Measurements from ENCODE around the gene MDM1. TPM values are rescaled to one million over a fixed set of nuclear protein-coding genes. Genes with fewer than 3 reads are reported as not detected.

The MDM1 gene
- total RNA-seq, 2 donors from 2014 or later = 19.0 to 27.3 TPM

DNA sequence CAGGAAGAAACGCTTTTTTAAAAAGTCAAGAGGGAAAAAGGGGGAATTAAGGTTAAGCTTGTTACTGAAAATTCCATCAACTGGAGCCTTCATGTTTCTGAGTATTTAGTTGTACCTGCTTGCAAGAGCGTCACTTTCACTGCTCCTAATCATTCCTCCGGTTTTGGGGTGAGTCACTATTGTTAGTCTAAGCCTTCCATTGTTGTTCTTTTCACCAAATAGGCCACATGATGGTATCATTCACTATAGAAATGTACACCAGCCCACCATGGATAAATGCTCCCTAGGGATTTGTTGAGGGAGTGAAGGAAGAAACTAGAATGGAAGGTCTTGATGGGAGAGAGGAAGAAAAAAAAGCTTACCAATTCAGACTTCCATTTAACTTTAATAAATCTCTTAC is 81.7 kb downstream of the MDM1 start:
- H3K27ac Mint-ChIP-seq = no peak overlapping the region
- H3K4me3 Mint-ChIP-seq = no peak overlapping the region
- peaks cover 83% of the 10 kb centered on the region for H3K27me3 Mint-ChIP-seq (ENCODE audit: low read depth)
- ATAC-seq (replicated peaks in 1 of 2) (no peak), DNase-seq (no peak)
- no peaks in the 10 kb centered on the region for H3K9me3 Mint-ChIP-seq
- H3K4me1 Mint-ChIP-seq (ENCODE audit: low read depth) = peaks cover 6% of the 10 kb centered on the region
- H3K36me3 Mint-ChIP-seq (ENCODE audit: insufficient read depth in 2 of 2) = no peaks in the 10 kb centered on the region

DNA sequence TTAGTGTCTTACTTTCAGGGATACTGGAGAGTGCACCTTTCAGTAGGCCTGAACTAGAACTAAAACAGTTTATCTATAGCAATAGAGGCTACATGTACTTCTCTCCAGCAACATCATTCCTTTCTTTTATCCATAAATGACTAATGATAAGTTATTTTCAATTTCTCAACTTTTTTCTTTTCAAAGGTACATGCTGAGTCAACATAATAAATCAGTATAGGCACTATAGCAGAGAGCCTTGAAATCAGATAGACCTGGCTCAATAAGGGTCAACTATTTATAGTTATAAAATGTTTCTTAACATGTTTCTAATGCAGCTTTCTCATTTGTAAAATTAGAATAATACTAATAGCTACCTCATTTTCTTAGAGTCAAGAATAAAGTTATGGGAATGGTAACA is 84.4 kb downstream of the MDM1 start:
- peaks cover under 1% of the 10 kb centered on the region in 2 donors for H3K9me3 Mint-ChIP-seq
- H3K4me1 Mint-ChIP-seq (ENCODE audit: low read depth) = peaks cover under 1% of the 10 kb centered on the region
- ATAC-seq (replicated peaks in 1 of 2) (no peak), DNase-seq (no peak)
- H3K27me3 Mint-ChIP-seq (ENCODE audit: low read depth) = peaks cover 78% of the 10 kb centered on the region
- H3K4me3 Mint-ChIP-seq = no peak overlapping the region
- peaks cover 0 to 3% of the 10 kb centered on the region in 2 donors for H3K36me3 Mint-ChIP-seq (ENCODE audit: insufficient read depth in 2 of 2)
- no peak overlapping the region for H3K27ac Mint-ChIP-seq

DNA sequence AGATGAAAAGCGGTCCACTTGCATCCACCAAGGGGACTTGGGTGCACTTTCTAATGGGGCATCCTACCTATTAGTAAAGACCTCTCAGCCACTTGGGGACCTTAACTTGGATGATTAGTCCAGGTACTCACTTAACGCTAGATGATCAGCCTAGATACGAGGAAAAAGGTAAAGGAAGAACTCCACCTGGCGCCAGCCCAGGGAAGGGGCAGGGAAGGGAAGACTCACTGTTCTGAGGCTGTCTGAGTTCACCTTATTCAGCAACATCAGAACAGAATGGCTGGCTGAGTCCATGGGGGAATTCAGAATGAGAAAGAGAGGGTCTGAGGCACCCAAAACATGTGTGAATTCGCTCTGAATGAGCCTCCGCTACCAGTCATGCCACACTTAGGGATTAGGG is 85.8 kb downstream of the MDM1 start:
- ATAC-seq (replicated peaks in 1 of 2) (no peak), DNase-seq (no peak)
- no peak overlapping the region for H3K27ac Mint-ChIP-seq
- H3K4me1 Mint-ChIP-seq (ENCODE audit: low read depth) = peaks cover 14% of the 10 kb centered on the region
- no peak overlapping the region for H3K4me3 Mint-ChIP-seq
- H3K36me3 Mint-ChIP-seq (ENCODE audit: insufficient read depth in 2 of 2) = peaks cover 0 to 4% of the 10 kb centered on the region in 2 donors
- peaks cover 2% of the 10 kb centered on the region in 2 donors for H3K9me3 Mint-ChIP-seq
- peaks cover 64% of the 10 kb centered on the region for H3K27me3 Mint-ChIP-seq (ENCODE audit: low read depth)

DNA sequence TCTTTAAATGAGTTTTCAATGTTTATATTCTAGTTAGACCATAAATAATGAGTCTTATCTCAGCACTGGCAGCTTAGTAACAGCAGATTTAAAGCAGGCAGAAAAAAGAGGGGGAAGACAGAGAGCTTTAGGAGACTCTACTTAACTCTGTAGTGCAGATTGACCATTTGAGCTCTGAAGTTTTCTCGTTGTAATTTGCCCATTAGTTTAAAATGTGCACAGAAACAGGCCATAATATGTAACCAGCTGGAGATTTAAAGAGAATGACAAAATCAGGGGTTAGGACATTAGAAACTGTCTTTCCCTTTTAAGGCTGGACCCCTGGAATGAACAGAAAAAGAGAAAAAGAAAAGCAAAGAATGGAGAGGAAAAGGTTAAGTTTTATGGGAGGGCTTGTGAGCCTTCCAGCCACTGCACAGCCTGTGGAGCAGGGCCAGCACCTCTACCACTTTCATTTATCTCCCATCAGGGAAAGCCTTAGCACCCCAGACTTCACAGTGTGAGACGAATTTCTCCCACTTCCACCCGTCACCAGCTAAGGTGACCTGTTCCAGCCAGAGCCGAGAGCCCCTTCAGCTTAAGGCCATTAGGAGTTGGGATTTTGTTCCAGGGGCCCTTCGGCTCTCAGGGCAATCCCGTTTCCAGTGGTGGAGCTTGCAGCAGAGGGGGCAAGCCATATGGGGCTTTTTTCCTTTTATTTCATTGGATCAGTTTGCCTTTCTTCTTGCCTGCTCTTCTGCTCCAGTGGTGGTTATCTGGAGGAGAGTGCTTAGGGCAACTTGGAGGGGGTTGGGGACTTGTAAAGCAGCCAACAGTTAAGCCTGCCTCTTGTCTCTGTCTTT is 86.8 kb downstream of the MDM1 start:
- DNase-seq (no peak), ATAC-seq (replicated peaks in 1 of 2) (no peak)
- Mint-ChIP-seq H3K4me3 (no peak overlapping the region), H3K9me3 (peaks cover 2% of the 10 kb centered on the region in 2 donors), H3K36me3 (ENCODE audit: insufficient read depth in 2 of 2) (peaks cover 0 to 4% of the 10 kb centered on the region in 2 donors), H3K27ac (no peak overlapping the region), H3K4me1 (ENCODE audit: low read depth) (peaks cover 24% of the 10 kb centered on the region), H3K27me3 (ENCODE audit: low read depth) (peaks cover 54% of the 10 kb centered on the region)

Other genes with a start within 250 kb of the MDM1 start
- gene IFNG, start 172.6 kb downstream of the MDM1 start, total RNA-seq = 10 to 100 TPM; 34.3 to 77.1 TPM
- 1 to 10 TPM in 1 of 2 donors, under 1 TPM in 1; 0.53 to 1.6 TPM for gene IL26, start 106.6 kb downstream of the MDM1 start, total RNA-seq
- gene IL22, start 78.8 kb downstream of the MDM1 start, total RNA-seq = 1 to 10 TPM in 1 of 2 donors, under 1 TPM in 1; 0.89 to 5.4 TPM